ENCODE data around the gene ABHD17C.

ABHD17C gene

DNA sequence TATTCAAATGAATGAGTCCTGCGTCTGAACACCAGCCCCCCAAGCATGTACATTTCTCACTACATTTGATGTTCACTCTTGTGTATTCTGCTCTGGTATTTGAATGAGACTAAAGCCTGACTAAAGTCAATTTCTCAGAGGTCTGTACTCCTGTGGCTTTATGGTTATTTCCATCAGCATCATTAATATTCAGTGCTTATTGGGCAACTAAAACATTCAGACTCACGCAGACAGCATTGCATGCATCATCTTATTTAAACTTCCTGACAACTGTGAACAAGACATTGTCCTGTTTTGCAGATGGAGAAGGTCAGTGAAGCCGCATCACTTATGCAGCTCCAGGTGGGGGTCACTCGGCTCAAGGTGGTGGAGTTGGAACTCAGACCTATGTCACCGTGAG lies 95.1 kb downstream of the ABHD17C start:
- no peak for DNase-seq

DNA sequence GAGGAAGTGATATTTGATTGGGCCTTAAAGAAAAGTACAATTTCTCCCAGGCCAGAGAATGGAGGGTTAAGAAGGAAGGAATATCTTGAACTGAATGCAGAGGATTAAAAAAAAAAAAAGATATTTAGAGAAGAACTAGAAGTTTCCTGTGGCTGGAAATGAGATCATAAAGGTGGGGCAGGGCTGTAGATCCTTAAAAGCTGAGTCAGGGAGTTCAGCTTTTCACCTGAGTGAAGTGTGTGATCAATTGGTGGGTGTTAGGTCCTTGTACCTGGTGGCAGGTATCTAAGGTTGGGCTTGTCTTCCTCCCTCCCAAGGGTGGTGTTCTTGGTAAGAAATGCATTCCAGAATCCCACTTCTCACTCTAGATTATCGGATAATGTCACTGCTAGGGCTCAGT lies 95.9 kb downstream of the ABHD17C start:
- DNase-seq, result no peak

DNA sequence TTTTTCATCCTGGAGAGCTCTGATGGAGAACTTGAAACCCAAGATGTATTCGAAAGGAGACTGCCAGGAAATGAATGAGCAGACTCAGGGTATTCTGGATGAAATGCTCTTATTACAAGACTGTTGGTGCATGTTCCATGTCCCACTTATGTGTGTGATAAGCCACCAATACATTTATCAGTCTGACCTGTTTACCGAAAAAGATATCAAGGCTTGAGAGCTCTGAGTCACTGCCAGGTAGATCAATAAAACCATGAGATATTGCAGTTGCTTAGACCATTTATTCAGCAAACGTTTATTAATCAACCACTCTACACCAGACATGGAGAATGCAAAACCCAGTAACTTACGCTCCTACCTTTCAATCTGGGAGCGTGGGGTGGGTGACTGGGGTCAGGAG lies 101.3 kb downstream of the ABHD17C start:
- no peak for DNase-seq

DNA sequence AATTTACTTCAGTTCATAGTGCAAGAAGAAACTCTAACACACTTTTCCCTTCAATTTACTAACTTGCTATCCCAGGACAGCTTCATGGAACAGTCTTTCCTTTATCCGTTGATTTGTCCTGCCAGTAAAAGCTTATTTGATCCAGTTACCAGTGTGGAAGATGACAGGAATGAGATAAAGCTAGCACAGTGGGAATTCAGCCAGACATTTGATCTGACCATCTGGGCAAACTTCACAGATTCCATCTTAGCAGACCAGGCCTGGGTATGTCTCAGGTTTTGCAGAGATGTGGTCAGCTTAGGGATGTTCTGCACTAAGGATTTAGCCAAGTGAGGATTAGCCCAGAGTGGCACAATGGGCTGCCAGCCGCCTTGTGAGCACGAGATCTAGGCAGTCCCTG lies 103.8 kb downstream of the ABHD17C start:
- no peak for DNase-seq

DNA sequence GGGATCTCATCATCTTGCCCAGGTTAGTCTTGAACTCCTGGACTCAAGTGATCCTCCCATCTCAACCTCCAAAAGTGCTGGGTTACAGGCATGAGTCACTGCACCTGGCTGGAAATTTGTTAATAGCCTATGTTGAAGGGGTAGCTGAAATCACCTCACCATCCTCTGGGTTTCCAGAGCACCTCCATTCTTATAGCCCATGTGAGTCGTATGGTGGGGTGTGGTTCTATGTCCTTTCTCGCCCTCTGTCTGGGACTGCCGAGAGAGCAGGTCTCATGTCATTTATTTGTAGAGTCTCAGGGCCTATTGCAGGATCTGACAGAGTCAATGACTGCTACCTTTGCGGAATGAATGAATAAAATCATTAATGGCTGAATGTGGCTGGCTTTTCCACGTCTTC lies 105.0 kb downstream of the ABHD17C start:
- no peak for DNase-seq

DNA sequence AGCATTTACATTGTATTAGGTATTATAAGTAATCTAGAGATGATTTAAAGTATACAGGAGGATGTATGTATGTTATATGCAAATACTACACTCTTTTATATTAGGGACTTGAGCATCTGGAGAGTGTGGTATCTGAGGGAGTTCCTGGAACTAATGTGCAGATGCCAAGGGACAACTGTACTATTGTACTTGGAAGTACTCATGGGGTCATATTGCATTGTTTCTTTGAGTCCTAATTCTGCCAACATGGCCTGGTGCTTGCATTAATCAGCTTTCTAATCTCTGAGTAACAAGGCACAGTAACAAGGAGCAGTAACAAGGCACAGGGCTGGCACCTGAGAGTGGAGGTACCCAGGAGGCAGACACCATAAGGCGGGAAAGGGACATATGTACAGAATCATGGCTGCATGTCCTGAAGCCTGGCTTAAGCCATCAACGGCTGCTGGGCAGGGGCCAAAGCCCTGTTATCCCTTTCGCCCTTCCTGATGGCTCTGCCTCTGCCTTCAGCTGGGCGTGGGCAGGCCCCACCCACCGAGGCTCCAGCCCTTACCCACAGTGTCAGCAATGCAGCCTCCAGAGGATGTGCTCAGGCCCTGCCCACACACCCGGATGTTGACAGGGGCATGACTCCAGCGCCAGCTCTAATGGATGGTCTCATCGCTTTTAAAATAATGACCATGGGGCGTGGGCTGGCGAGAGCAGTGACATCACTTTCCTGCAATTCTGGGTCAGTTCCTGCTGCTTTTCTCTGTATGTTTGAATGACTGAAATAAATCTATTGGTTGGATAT lies 107.0 kb downstream of the ABHD17C start:
- no peak for DNase-seq

DNA sequence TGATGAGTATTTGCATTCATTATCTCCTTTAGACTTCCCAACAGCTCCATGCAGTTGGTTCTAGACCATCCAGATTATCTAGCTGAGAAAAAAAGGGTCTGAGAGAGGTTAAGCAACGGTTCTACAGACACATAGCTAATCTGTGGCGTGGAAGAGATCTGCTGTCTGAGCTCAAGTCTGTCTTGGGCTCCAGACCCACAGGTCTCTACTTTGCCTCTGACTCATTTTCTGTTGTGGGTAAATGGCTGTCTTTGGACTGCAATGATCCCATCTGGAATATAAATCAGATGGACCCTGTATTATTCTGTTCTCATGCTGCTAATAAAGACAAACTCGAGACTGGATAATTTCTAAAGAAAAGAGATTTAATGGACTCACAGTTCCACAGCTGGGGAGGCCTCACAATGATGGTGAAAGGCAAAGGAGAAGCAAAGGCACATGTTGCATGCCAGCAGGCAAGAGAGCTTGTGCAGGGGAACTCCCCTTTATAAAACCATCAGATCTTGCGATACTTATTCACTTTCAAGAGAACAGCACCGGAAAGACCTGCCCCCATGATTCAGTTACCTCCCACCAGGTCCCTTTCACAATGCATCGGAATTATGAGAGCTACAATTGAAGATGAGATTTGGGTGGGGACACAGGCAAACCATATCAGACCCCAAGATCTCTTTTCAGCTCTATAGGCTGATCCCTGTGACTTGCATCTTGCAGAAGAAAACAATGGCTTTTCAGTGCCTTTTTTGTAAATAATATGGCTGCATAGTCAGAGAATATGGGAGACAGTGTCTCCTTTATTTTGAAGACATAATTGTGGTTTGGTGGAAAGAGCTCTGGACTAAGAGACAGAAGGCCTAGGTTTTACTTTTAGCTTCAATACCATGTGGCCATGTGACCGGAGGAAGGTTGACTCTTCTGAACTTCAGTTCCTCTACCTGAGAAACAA lies 108.7 kb downstream of the ABHD17C start:
- no peak for DNase-seq

DNA sequence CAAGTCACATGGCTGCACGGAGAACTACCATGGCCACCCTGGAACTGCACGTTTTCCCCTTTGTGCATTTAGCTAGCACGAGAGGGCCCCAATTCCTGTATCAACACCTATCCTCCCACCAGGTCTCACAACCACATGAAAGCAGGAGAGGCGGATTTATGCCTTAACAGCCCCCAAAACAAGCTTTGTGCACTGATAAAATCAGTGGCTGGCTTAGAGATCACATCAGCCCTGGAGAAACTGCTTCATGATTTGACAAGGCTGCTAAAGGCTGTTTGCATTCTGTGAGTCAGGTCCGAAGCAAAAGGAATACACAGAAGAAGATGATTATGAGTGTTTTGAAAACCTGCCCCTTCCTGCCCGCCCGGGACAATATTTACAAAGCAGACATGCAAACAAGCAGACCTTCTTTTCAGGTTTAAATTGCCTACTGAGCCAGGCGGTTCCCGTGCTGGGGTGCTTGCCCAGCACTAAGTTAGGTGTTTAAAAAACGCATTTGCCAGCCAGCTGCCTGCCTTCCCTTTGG lies 109.9 kb downstream of the ABHD17C start:
- no peak for DNase-seq

Measured in right forelimb (tissue), 1 donor.